Mesenchymal stem cell (in vitro differentiated cells and primary cell): ENCODE data around the gene COL27A1.

Source experiments
- DNase-seq: peaks from one replicate; pipeline ENCODE4 v3.0.0-alpha.2; 2013
- H2AFZ ChIP-seq: one replicate; pipeline ENCODE4 v1.6.1; 2013; ENCODE audit warnings: low read depth, mild to moderate bottlenecking, control low read depth, inconsistent platforms, low read length, moderate library complexity
- H2AK5ac ChIP-seq: 2 replicates; pipeline ENCODE4 v1.6.1; 2013; ENCODE audit warnings: low read length, moderate library complexity, mild to moderate bottlenecking, inconsistent platforms; ENCODE audit not compliant: severe bottlenecking
- H2BK120ac ChIP-seq: one replicate; pipeline ENCODE4 v1.6.1; 2013; ENCODE audit warnings: low read depth, mild to moderate bottlenecking, inconsistent platforms, low read length, moderate library complexity
- H2BK12ac ChIP-seq, 2 experiments: one replicate each; pipeline ENCODE4 v1.6.1; 2013; ENCODE audit warnings: inconsistent platforms in 2 of 2, low read length in 2 of 2, mild to moderate bottlenecking in 2 of 2, moderate library complexity in 2 of 2, control low read depth in 1 of 2
- H2BK15ac ChIP-seq: one replicate; pipeline ENCODE4 v1.6.1; 2013; ENCODE audit warnings: mild to moderate bottlenecking, low read depth, inconsistent platforms; ENCODE audit not compliant: poor library complexity, severe bottlenecking
- H2BK5ac ChIP-seq: 2 replicates; pipeline ENCODE4 v1.6.1; 2013; ENCODE audit warnings: low read depth, mild to moderate bottlenecking, low read length, control low read depth, inconsistent platforms; ENCODE audit not compliant: poor library complexity, severe bottlenecking
- H3K14ac ChIP-seq, 2 experiments: one replicate each; pipeline ENCODE4 v1.6.1; 2013; ENCODE audit warnings: inconsistent platforms in 2 of 2, low read length in 2 of 2, control low read depth in 1 of 2, mild to moderate bottlenecking in 1 of 2, moderate library complexity in 1 of 2
- H3K18ac ChIP-seq, 2 experiments: one replicate each; pipeline ENCODE4 v1.6.1; 2013; ENCODE audit warnings: inconsistent platforms in 2 of 2, low read length in 2 of 2, control low read depth in 1 of 2, low read depth in 1 of 2, mild to moderate bottlenecking in 1 of 2
- H3K23ac ChIP-seq, 2 experiments: one replicate each; pipeline ENCODE4 v1.6.1; 2013; ENCODE audit warnings: inconsistent platforms in 2 of 2, low read length in 2 of 2, mild to moderate bottlenecking in 2 of 2, moderate library complexity in 2 of 2, control low read depth in 1 of 2
- H3K27ac ChIP-seq: 2 replicates; pipeline ENCODE4 v1.5.1; 2013; ENCODE audit warnings: mild to moderate bottlenecking, moderate library complexity, low read length, control low read depth, inconsistent platforms; ENCODE audit not compliant: poor library complexity, severe bottlenecking
- H3K27me3 ChIP-seq, 2 experiments: 2 replicates each; pipeline versions ENCODE4 v1.6.1 to v1.7.0; 2013; ENCODE audit warnings: low read length in 2 of 2, mild to moderate bottlenecking in 2 of 2, moderate library complexity in 2 of 2, control low read depth in 1 of 2, inconsistent platforms in 1 of 2; ENCODE audit not compliant: control insufficient read depth in 1 of 2, insufficient read depth in 1 of 2
- H3K36me3 ChIP-seq, 2 experiments: 2 replicates each; pipeline versions ENCODE4 v1.6.1 to v1.7.0; 2013; ENCODE audit warnings: low read length in 2 of 2, control low read depth in 1 of 2, inconsistent platforms in 1 of 2, low read depth in 1 of 2, mild to moderate bottlenecking in 1 of 2; ENCODE audit not compliant: insufficient read depth in 2 of 2, control insufficient read depth in 1 of 2
- H3K4ac ChIP-seq, 2 experiments: one replicate each; pipeline ENCODE4 v1.6.1; 2013; ENCODE audit warnings: inconsistent platforms in 2 of 2, low read length in 2 of 2, mild to moderate bottlenecking in 2 of 2, moderate library complexity in 2 of 2, control low read depth in 1 of 2, low read depth in 1 of 2
- H3K4me1 ChIP-seq: 2 replicates; pipeline ENCODE4 v1.6.1; 2013; ENCODE audit warnings: low read depth, low read length, control low read depth; ENCODE audit not compliant: control insufficient read depth, insufficient read depth
- H3K4me2 ChIP-seq: 2 replicates; pipeline ENCODE4 v1.6.1; 2013; ENCODE audit warnings: low read length, mild to moderate bottlenecking, inconsistent platforms; ENCODE audit not compliant: poor library complexity, severe bottlenecking
- H3K4me3 ChIP-seq, 2 experiments: 2 replicates each; pipeline versions ENCODE4 v1.5.1 to v1.7.0; 2013; ENCODE audit warnings: low read length in 2 of 2, mild to moderate bottlenecking in 2 of 2, control low read depth in 1 of 2, low read depth in 1 of 2; ENCODE audit not compliant: insufficient read depth in 1 of 2
- H3K79me1 ChIP-seq: replicated peaks from 2 replicates; pipeline ENCODE4 v1.6.1; 2013; ENCODE audit warnings: mild to moderate bottlenecking, control low read depth, low read length, inconsistent platforms; ENCODE audit not compliant: poor library complexity, severe bottlenecking
- H3K9ac ChIP-seq: 2 replicates; pipeline ENCODE4 v1.7.0; 2013; ENCODE audit warnings: mild to moderate bottlenecking, low read length, moderate library complexity
- H3K9me3 ChIP-seq: 2 replicates; pipeline ENCODE4 v1.7.0; 2013; ENCODE audit warnings: mild to moderate bottlenecking, low read length; ENCODE audit not compliant: control insufficient read depth
- H4K8ac ChIP-seq: one replicate; pipeline ENCODE4 v1.6.1; 2013; ENCODE audit warnings: inconsistent platforms, mild to moderate bottlenecking, low read length, moderate library complexity
- H4K91ac ChIP-seq: one replicate; pipeline ENCODE4 v1.6.1; 2013; ENCODE audit warnings: mild to moderate bottlenecking, low read length, inconsistent platforms
- WGBS: methylation state at CpG from one replicate; pipeline ENCODE4 v1.1.7; 2013; ENCODE audit warnings: mixed read lengths; 5-methylcytosine and 5-hydroxymethylcytosine counted together

COL27A1 gene

DNA sequence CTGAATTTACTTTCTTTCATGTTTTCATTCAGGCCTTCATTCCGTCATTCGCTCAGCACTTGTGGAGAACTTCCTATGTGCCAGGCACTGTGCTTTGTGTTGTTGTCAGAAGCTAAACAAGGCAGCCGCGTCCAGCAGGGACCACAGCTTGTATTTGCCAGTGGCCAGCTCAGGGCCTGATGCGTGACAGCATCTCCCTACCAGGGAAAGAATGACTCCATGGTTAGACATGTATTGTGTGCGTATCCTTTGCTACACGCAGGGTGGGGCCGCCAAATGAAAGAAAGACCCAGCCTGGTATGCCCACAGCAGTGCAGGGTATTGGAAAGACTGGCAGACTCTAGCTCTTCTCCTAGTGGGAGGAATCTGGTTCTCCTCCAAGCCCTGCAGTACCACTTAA is 4.7 kb upstream of the COL27A1 start:
- no peak overlapping the region for H4K8ac ChIP-seq
- no peak overlapping the region for H3K4ac ChIP-seq
- H3K9me3 ChIP-seq = no peaks in the 10 kb centered on the region
- H3K27me3 ChIP-seq = peaks cover 14 to 67% of the 10 kb centered on the region in 2 experiments
- H2AFZ ChIP-seq = no peak overlapping the region
- no peaks in the 10 kb centered on the region for H3K79me1 ChIP-seq
- no peak overlapping the region for H3K18ac ChIP-seq
- H3K14ac ChIP-seq = no peak overlapping the region
- H4K91ac ChIP-seq = no peak overlapping the region
- H2BK120ac ChIP-seq = no peak overlapping the region
- WGBS = 84% methylated on average over 8 of the region's 8 CpGs
- no peak overlapping the region for H2BK5ac ChIP-seq
- H3K27ac ChIP-seq = no peak overlapping the region
- no peak overlapping the region for H2BK12ac ChIP-seq
- H3K4me2 ChIP-seq = no peak overlapping the region
- no peak for DNase-seq
- no peak overlapping the region for H2AK5ac ChIP-seq
- no peak overlapping the region for H3K4me3 ChIP-seq
- no peak overlapping the region for H3K9ac ChIP-seq
- H3K4me1 ChIP-seq = peaks cover 16% of the 10 kb centered on the region
- H3K23ac ChIP-seq = no peak overlapping the region
- no peaks in the 10 kb centered on the region for H3K36me3 ChIP-seq
- no peak overlapping the region for H2BK15ac ChIP-seq

DNA sequence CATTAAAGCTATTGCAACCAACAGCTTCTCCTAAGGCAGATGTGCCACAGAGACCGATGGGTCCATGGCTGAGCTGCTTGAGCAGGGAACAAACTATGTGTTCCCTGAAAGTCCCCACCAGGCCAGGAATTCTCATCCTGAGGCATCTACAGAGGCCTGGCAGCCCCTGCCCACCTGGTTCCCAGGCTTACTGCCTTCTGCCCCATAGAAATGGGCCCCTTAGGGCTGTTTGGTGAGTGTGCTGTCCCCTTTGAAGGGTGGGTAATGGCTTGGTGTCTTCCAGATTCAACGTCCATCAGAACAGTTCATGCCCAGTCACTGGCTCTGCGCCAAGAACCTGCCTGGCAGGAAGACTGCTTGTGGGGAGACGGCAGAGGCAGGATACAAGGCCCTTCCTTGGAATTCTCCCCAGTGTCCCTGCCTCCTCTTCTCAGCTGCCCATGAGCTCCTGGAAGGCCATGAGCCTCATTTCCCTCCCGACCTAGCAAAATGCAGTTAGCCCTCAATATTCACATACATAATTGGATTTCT is 3.8 kb upstream of the COL27A1 start:
- Histone ChIP-seq H3K9ac (no peak overlapping the region), H3K36me3 (no peaks in the 10 kb centered on the region), H3K4ac (no peak overlapping the region), H3K4me1 (peaks cover 16% of the 10 kb centered on the region), H3K4me2 (no peak overlapping the region), H3K9me3 (no peaks in the 10 kb centered on the region), H3K4me3 (no peak overlapping the region), H2BK5ac (no peak overlapping the region), H3K27ac (no peak overlapping the region), H3K18ac (no peak overlapping the region), H2BK12ac (no peak overlapping the region), H3K27me3 (peaks cover 14 to 62% of the 10 kb centered on the region in 2 experiments), H4K8ac (no peak overlapping the region), H2BK120ac (no peak overlapping the region), H4K91ac (no peak overlapping the region), H3K14ac (no peak overlapping the region), H2AK5ac (no peak overlapping the region), H3K79me1 (no peaks in the 10 kb centered on the region), H2BK15ac (no peak overlapping the region), H3K23ac (no peak overlapping the region), H2AFZ (no peak overlapping the region)
- 91% methylated on average over 5 of the region's 5 CpGs for WGBS
- no peak for DNase-seq

DNA sequence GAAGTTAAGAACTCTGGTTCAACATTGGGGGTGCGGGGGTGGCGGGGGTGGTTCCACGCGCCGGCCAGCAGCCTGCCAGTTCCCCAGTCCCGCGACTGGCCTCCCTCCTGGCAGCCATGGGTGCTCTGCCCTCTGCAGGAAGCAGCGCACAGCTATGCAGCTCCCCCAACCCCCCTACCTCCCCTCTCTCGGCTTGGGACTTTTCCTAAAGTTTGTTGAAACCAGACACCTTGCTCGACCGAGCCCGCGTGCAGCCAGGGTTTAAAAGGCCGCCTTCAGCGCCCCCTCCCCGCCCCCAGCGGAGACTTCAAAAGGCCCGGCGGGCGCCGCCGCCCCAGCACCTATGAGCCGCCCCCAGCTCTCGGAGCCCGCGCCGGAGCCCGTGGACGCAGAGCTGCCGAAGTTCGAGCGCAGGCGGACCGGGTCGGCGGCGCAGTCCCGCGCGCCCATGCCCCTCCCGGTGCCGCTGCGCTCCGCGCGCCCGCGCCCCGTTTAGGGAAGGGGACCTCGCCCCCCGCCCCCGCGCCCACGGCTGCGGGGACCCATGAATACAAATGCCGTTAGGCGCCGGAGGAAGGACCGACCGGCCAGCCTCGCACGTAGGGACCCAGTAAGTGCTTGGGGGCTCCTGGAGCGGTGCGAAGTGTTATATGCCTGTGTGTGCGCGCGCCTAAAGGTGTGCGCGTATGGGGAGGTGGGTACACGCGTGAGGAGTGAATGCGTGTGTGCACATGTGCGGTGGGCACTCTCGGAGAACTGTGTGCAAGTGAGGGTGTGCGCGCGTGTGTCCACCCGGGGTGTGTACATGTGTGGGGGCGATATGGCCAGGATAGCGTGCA is 1.4 kb upstream of the COL27A1 start:
- Histone ChIP-seq H3K4me2 (peak overlapping the region; percentile 91), H3K36me3 (peaks cover 0 to 4% of the 10 kb centered on the region in 2 experiments), H3K79me1 (no peaks in the 10 kb centered on the region), H2BK15ac (no peak overlapping the region), H2AFZ (no peak overlapping the region), H2AK5ac (no peak overlapping the region), H2BK12ac (no peak overlapping the region), H3K14ac (peak overlapping the region in 1 of 2 experiments; percentile 28), H4K8ac (no peak overlapping the region), H4K91ac (no peak overlapping the region), H3K27ac (no peak overlapping the region), H3K18ac (no peak overlapping the region), H3K9me3 (no peaks in the 10 kb centered on the region), H2BK5ac (no peak overlapping the region), H3K23ac (no peak overlapping the region), H3K4ac (no peak overlapping the region), H3K4me1 (peaks cover 32% of the 10 kb centered on the region), H3K9ac (no peak overlapping the region), H2BK120ac (no peak overlapping the region), H3K27me3 (peaks cover 8 to 38% of the 10 kb centered on the region in 2 experiments), H3K4me3 (peak overlapping the region; percentile 52 to 57)
- DNase-seq = peak; percentile 35
- WGBS = 1% methylated on average over 76 of the region's 80 CpGs

DNA sequence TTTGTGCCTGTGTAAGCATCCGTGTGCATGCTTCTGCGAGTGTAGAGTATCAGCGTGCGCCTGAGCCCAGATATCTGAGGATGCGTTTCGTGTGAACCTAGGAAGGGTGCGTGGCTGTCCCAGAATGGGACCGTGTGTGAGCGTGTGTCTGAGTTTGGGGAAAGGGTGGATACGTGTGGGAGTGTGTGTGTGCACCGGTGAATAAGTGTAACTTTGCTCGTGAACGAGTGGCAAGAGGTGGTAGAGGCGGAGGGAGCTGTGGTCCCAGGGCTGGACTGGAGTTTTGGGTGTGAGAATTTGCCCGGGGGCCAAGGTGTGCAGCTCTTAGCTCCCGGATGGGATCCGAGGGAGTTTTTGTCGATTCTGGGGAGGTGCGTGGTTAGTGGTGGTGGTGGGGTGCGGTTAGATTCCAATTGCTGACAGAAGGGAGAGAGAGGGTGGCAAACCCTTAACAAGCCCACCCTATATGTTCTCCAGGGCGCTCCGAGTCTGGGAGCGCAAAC is 686 bp upstream of the COL27A1 start:
- peak overlapping the region; percentile 52 to 57 for H3K4me3 ChIP-seq
- H2BK12ac ChIP-seq = no peak overlapping the region
- no peak overlapping the region for H3K23ac ChIP-seq
- no peak overlapping the region for H2AFZ ChIP-seq
- H3K14ac ChIP-seq = no peak overlapping the region
- no peak overlapping the region for H2BK120ac ChIP-seq
- DNase-seq = peak; percentile 41
- H2BK5ac ChIP-seq = no peak overlapping the region
- H2AK5ac ChIP-seq = no peak overlapping the region
- H3K9me3 ChIP-seq = no peaks in the 10 kb centered on the region
- H3K4me2 ChIP-seq = peak overlapping the region; percentile 91
- WGBS = 10% methylated on average over 20 of the region's 23 CpGs
- no peak overlapping the region for H3K27ac ChIP-seq
- H3K27me3 ChIP-seq = peaks cover 8 to 32% of the 10 kb centered on the region in 2 experiments
- H3K9ac ChIP-seq = no peak overlapping the region
- H2BK15ac ChIP-seq = no peak overlapping the region
- H3K18ac ChIP-seq = no peak overlapping the region
- no peak overlapping the region for H4K91ac ChIP-seq
- H3K4ac ChIP-seq = no peak overlapping the region
- no peak overlapping the region for H4K8ac ChIP-seq
- peaks cover 2% of the 10 kb centered on the region for H3K79me1 ChIP-seq
- peaks cover 0 to 5% of the 10 kb centered on the region in 2 experiments for H3K36me3 ChIP-seq
- peaks cover 33% of the 10 kb centered on the region for H3K4me1 ChIP-seq
